ENCODE data around the gene NRIP1. TPM values are rescaled to one million over a fixed set of nuclear protein-coding genes. Genes with fewer than 3 reads are reported as not detected.

Gene NRIP1
- total and polyA plus RNA-seq, 4 donors = 17.0 to 77.9 (median 32.6) TPM

- no peaks in the 10 kb centered on the region for H3K4me1 ChIP-seq (ENCODE audit: control insufficient read depth, insufficient read depth, low read length)
- 88% methylated on average over 2 of the region's 5 CpGs for WGBS (ENCODE audit: insufficient coverage)
- no peak overlapping the region for H3K4me3 ChIP-seq (ENCODE audit: low read depth, low read length)
- no peaks in the 10 kb centered on the region for H3K9me3 ChIP-seq (ENCODE audit: control insufficient read depth, insufficient read depth, low read length)
- H3K27ac ChIP-seq (ENCODE audit: low read depth, low read length) = no peak overlapping the region
- no peak for DNase-seq (ENCODE audit: low read depth in 4 of 6, low spot score in 6 of 6)
- H3K27me3 ChIP-seq (ENCODE audit: control insufficient read depth, insufficient read depth, low read length) = no peaks in the 10 kb centered on the region
- peaks cover 3% of the 10 kb centered on the region for H3K36me3 ChIP-seq (ENCODE audit: control insufficient read depth, insufficient read depth, low read length)
Observed at GRCh38 chr21:14977814-14978213, 87.0 kb downstream of the NRIP1 start.

- DNase-seq (ENCODE audit: low read depth in 4 of 6, low spot score in 6 of 6) = no peak
- H3K27ac ChIP-seq (ENCODE audit: low read depth, low read length) = no peak overlapping the region
Observed at GRCh38 chr21:14975136-14975919, 89.5 kb downstream of the NRIP1 start.

DNA sequence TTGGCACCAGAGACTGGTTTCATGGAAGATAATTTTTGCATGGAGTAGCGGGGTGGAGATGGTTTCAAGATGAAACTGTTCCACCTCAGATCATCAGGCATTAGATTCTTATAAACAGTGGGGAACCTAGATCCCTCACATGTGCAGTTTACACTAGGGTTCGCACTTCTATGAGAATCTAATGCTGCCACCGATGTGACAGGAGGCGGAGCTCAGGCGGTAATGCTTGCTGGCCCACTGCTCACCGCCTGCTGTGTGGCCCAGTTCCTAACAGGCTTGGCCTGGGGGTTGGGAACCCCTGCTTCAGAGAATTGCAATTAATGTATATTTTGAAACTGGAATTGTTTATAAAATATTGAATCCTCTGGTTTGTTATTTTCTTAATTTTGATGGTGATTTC is 92.1 kb downstream of the NRIP1 start:
- H3K27ac ChIP-seq (ENCODE audit: low read depth, low read length) = no peak overlapping the region
- WGBS (ENCODE audit: insufficient coverage) = 100% methylated on average over 5 of the region's 6 CpGs
- no peaks in the 10 kb centered on the region for H3K9me3 ChIP-seq (ENCODE audit: control insufficient read depth, insufficient read depth, low read length)
- H3K4me3 ChIP-seq (ENCODE audit: low read depth, low read length) = no peak overlapping the region
- DNase-seq (ENCODE audit: low read depth in 4 of 6, low spot score in 6 of 6) = no peak
- H3K4me1 ChIP-seq (ENCODE audit: control insufficient read depth, insufficient read depth, low read length) = no peaks in the 10 kb centered on the region
- H3K27me3 ChIP-seq (ENCODE audit: control insufficient read depth, insufficient read depth, low read length) = no peaks in the 10 kb centered on the region
- H3K36me3 ChIP-seq (ENCODE audit: control insufficient read depth, insufficient read depth, low read length) = peaks cover 3% of the 10 kb centered on the region

More at GRCh38 chr21:14975136-14975919, 89.5 kb downstream of the NRIP1 start:
- WGBS (ENCODE audit: insufficient coverage) = 100% methylated on average over 1 of the region's 6 CpGs
- H3K27me3 ChIP-seq (ENCODE audit: control insufficient read depth, insufficient read depth, low read length) = no peaks in the 10 kb centered on the region
- H3K4me1 ChIP-seq (ENCODE audit: control insufficient read depth, insufficient read depth, low read length) = no peaks in the 10 kb centered on the region
- peaks cover 3% of the 10 kb centered on the region for H3K36me3 ChIP-seq (ENCODE audit: control insufficient read depth, insufficient read depth, low read length)
- no peak overlapping the region for H3K4me3 ChIP-seq (ENCODE audit: low read depth, low read length)
- H3K9me3 ChIP-seq (ENCODE audit: control insufficient read depth, insufficient read depth, low read length) = no peaks in the 10 kb centered on the region

DNA sequence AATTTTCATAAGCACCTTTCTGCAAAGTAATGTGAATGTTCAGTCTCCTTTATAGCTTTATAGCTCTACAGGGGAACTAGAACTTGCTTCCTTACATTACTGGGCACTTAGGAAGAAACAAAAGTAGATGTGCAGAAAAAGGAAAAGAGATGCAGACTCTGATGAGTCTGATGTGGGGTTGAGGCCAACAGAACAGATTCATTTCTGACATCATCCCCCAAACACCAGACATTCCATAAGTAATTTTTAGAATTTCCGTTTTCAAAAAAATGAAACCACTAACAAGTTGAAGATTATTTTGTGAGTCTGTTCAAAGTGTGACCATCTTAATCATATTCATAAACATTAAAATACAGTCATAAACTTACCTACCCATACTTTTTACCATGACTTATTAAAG is 96.0 kb downstream of the NRIP1 start:
- H3K4me3 ChIP-seq (ENCODE audit: low read depth, low read length) = no peak overlapping the region
- H3K27ac ChIP-seq (ENCODE audit: low read depth, low read length) = no peak overlapping the region
- peak in 2 of 6 donors; percentile 26 to 27 for DNase-seq (ENCODE audit: low read depth in 4 of 6, low spot score in 6 of 6)
- no peaks in the 10 kb centered on the region for H3K36me3 ChIP-seq (ENCODE audit: control insufficient read depth, insufficient read depth, low read length)
- H3K4me1 ChIP-seq (ENCODE audit: control insufficient read depth, insufficient read depth, low read length) = no peaks in the 10 kb centered on the region
- no CpG with 5 or more reads among the region's 1 CpG for WGBS (ENCODE audit: insufficient coverage)
- no peaks in the 10 kb centered on the region for H3K9me3 ChIP-seq (ENCODE audit: control insufficient read depth, insufficient read depth, low read length)
- no peaks in the 10 kb centered on the region for H3K27me3 ChIP-seq (ENCODE audit: control insufficient read depth, insufficient read depth, low read length)

DNA sequence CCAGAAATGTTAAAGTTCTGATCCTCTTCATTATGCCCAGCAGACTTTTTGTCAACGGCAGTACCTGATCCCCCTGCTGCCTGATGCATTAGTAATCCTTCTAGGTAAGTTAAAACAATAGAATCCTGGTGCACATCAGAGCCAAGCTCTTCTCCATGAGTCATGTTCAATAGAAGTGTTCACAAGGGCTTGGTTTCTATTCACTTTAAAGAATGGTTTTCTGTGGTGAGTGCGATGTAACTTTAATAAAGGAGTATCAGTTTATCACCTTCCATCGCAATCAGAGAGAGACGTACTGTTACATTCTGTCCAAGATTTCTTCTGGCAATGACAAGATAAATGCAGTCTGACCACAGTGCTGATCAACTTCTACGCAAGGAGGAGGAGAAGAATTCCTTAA is 96.8 kb downstream of the NRIP1 start:
- WGBS (ENCODE audit: insufficient coverage) = no CpG with 5 or more reads among the region's 5 CpGs
- no peak overlapping the region for H3K27ac ChIP-seq (ENCODE audit: low read depth, low read length)
- H3K4me3 ChIP-seq (ENCODE audit: low read depth, low read length) = no peak overlapping the region
- no peak for DNase-seq (ENCODE audit: low read depth in 4 of 6, low spot score in 6 of 6)
- H3K36me3 ChIP-seq (ENCODE audit: control insufficient read depth, insufficient read depth, low read length) = no peaks in the 10 kb centered on the region
- H3K4me1 ChIP-seq (ENCODE audit: control insufficient read depth, insufficient read depth, low read length) = no peaks in the 10 kb centered on the region
- H3K27me3 ChIP-seq (ENCODE audit: control insufficient read depth, insufficient read depth, low read length) = no peaks in the 10 kb centered on the region
- no peaks in the 10 kb centered on the region for H3K9me3 ChIP-seq (ENCODE audit: control insufficient read depth, insufficient read depth, low read length)

DNA sequence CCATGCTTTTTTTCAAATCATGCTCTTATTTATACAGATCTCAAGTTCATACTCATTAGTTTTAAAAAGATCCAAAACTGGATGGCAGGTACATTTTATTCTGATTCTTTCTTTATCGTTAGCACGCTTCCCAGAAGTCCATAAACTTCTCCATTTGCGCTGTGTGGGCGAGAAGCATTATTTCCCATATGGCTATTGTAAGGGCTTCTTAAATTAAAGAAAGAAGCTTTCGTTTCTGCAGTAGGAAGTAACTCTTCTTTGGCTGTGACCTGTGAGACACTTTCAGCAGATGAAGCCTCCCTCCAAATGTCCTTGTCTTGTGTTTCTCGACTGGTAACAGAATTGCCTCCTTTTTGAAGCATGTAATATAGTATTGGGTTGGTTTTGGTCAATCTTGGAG is 100.2 kb downstream of the NRIP1 start:
- DNase-seq (ENCODE audit: low read depth in 4 of 6, low spot score in 6 of 6) = no peak
- no peak overlapping the region for H3K27ac ChIP-seq (ENCODE audit: low read depth, low read length)
- no peak overlapping the region for H3K4me3 ChIP-seq (ENCODE audit: low read depth, low read length)
- H3K4me1 ChIP-seq (ENCODE audit: control insufficient read depth, insufficient read depth, low read length) = no peaks in the 10 kb centered on the region
- no peaks in the 10 kb centered on the region for H3K36me3 ChIP-seq (ENCODE audit: control insufficient read depth, insufficient read depth, low read length)
- no peaks in the 10 kb centered on the region for H3K9me3 ChIP-seq (ENCODE audit: control insufficient read depth, insufficient read depth, low read length)
- H3K27me3 ChIP-seq (ENCODE audit: control insufficient read depth, insufficient read depth, low read length) = no peaks in the 10 kb centered on the region
- 20% methylated on average over 1 of the region's 6 CpGs for WGBS (ENCODE audit: insufficient coverage)

DNA sequence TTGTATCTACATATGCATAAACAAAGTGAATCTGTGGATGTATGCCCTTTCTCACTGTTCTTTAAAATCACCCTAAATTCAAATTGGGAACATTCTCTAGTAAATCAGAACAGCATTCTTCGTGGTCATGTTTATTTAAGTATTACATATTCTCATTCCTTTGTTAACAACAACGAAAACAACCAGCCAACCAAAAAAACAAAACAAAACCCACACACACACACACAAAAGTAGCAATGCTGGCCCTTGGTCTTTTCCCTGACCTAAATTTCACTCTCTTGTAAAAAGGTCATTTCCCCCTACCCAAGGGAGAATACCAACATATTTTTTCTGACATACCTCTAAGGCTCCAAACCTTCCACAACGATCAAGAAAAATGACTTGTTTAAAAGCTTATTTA is 102.6 kb downstream of the NRIP1 start:
- Histone ChIP-seq H3K4me3 (ENCODE audit: low read depth, low read length) (no peak overlapping the region), H3K9me3 (ENCODE audit: control insufficient read depth, insufficient read depth, low read length) (no peaks in the 10 kb centered on the region), H3K27ac (ENCODE audit: low read depth, low read length) (no peak overlapping the region), H3K36me3 (ENCODE audit: control insufficient read depth, insufficient read depth, low read length) (no peaks in the 10 kb centered on the region), H3K4me1 (ENCODE audit: control insufficient read depth, insufficient read depth, low read length) (no peaks in the 10 kb centered on the region), H3K27me3 (ENCODE audit: control insufficient read depth, insufficient read depth, low read length) (no peaks in the 10 kb centered on the region)
- DNase-seq (ENCODE audit: low read depth in 4 of 6, low spot score in 6 of 6) = no peak
- no CpG with 5 or more reads among the region's 3 CpGs for WGBS (ENCODE audit: insufficient coverage)

DNA sequence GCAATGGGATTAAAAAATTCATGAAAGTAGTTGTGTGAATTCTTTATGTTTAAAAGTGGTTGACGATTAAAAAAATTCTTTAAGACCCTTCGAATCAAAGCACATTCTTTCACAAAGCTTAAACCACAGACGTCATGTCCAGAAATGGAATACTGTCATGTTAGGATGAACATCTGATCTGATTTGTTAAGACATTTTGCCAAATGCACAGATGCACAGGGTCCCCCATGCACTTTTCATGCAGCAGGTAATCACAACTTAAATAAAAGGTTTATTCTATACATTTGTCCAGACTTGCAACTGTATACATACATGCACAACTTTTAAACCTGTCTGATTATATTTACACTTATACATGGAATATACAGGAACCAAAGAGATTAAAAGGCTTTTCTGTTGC is 103.3 kb downstream of the NRIP1 start:
- Histone ChIP-seq H3K4me3 (ENCODE audit: low read depth, low read length) (no peak overlapping the region), H3K36me3 (ENCODE audit: control insufficient read depth, insufficient read depth, low read length) (no peaks in the 10 kb centered on the region), H3K4me1 (ENCODE audit: control insufficient read depth, insufficient read depth, low read length) (no peaks in the 10 kb centered on the region), H3K27ac (ENCODE audit: low read depth, low read length) (no peak overlapping the region), H3K27me3 (ENCODE audit: control insufficient read depth, insufficient read depth, low read length) (no peaks in the 10 kb centered on the region), H3K9me3 (ENCODE audit: control insufficient read depth, insufficient read depth, low read length) (no peaks in the 10 kb centered on the region)
- no peak for DNase-seq (ENCODE audit: low read depth in 4 of 6, low spot score in 6 of 6)
- no CpG with 5 or more reads among the region's 3 CpGs for WGBS (ENCODE audit: insufficient coverage)

- Histone ChIP-seq H3K9me3 (ENCODE audit: control insufficient read depth, insufficient read depth, low read length) (no peaks in the 10 kb centered on the region), H3K36me3 (ENCODE audit: control insufficient read depth, insufficient read depth, low read length) (no peaks in the 10 kb centered on the region), H3K4me3 (ENCODE audit: low read depth, low read length) (no peak overlapping the region), H3K27me3 (ENCODE audit: control insufficient read depth, insufficient read depth, low read length) (no peaks in the 10 kb centered on the region), H3K4me1 (ENCODE audit: control insufficient read depth, insufficient read depth, low read length) (no peaks in the 10 kb centered on the region), H3K27ac (ENCODE audit: low read depth, low read length) (no peak overlapping the region)
- 45% methylated on average over 3 of the region's 3 CpGs for WGBS (ENCODE audit: insufficient coverage)
- DNase-seq (ENCODE audit: low read depth in 4 of 6, low spot score in 6 of 6) = no peak
Observed at GRCh38 chr21:14959343-14959742, 105.5 kb downstream of the NRIP1 start.

DNA sequence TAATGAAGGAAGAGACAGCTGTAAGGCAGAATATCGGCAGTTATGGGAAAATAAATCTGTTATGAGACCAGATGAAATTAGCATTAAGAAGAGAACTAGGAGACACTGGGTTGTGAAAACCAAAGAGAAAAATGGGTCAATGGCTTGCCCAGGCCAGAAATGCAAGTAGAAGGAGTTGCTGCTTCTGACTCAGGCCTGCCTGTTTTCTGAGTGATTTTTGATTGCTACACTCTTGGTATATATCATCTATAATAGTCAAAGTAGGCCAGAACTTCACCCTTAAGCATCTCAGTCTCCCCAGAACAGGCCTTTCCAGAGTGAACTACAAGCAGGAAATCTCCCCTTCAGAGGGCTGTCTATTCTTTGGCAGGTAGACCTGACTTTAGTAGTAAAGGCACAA is 107.0 kb downstream of the NRIP1 start:
- Histone ChIP-seq H3K27ac (ENCODE audit: low read depth, low read length) (no peak overlapping the region), H3K4me1 (ENCODE audit: control insufficient read depth, insufficient read depth, low read length) (no peaks in the 10 kb centered on the region), H3K36me3 (ENCODE audit: control insufficient read depth, insufficient read depth, low read length) (no peaks in the 10 kb centered on the region), H3K9me3 (ENCODE audit: control insufficient read depth, insufficient read depth, low read length) (no peaks in the 10 kb centered on the region), H3K4me3 (ENCODE audit: low read depth, low read length) (no peak overlapping the region), H3K27me3 (ENCODE audit: control insufficient read depth, insufficient read depth, low read length) (no peaks in the 10 kb centered on the region)
- no peak for DNase-seq (ENCODE audit: low read depth in 4 of 6, low spot score in 6 of 6)
- 85% methylated on average over 1 of the region's 1 CpG for WGBS (ENCODE audit: insufficient coverage)
